Brain pericyte (primary cell): ENCODE data around the gene ZBTB7A.

ENCODE experiments used
- DNase-seq: peaks from one replicate; pipeline ENCODE4 v3.0.0-alpha.2; 2012; ENCODE audit warnings: low read depth, low spot score

Gene ZBTB7A

DNA sequence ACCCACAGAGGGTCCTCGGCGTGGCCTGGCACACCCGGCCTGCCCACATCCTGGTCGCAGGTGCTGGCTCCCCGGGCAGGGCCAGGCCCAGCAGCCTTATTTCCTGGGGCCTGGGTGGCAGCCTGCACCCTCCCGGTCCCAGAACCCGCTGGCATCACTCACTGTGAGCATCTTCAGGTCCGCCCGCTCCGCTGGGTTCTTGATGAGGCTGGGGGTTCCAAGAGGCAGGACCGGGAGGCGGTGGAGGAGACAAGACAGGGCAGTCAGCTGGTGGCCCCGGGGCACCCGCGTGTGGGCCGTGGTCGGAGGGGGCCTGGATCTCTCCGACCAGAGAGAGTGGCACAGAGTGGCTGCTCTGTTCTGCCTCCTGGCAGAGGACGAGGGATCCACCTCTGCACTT, 27.6 kb upstream of the ZBTB7A start:
- no peak for DNase-seq

DNA sequence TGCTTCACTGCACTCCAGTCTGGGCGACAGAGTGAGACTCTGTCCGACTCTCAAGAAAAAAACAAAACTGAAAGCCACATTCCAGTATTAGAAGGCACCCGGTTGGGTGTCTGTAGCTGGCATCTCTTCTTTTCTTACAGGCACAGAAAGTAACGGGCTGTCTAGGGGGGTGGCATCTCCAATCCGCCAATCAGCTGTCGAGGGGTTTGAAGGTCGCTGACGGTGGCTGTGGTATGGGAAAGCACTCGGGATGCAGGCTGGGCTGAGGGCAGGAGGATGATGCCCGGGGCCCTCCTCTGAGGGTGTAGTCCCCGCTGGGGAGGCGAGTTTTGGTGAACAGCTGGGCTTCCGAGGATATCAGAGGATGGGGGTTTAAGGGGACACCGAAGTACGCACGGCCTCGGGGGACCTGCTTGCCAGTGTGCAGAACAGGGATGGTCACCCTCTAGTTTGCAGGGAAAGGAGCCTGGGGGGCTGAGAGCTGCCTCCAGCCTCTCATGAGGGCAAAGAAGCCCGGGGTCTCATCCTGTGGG, 27.0 kb upstream of the ZBTB7A start:
- DNase-seq: no peak

DNA sequence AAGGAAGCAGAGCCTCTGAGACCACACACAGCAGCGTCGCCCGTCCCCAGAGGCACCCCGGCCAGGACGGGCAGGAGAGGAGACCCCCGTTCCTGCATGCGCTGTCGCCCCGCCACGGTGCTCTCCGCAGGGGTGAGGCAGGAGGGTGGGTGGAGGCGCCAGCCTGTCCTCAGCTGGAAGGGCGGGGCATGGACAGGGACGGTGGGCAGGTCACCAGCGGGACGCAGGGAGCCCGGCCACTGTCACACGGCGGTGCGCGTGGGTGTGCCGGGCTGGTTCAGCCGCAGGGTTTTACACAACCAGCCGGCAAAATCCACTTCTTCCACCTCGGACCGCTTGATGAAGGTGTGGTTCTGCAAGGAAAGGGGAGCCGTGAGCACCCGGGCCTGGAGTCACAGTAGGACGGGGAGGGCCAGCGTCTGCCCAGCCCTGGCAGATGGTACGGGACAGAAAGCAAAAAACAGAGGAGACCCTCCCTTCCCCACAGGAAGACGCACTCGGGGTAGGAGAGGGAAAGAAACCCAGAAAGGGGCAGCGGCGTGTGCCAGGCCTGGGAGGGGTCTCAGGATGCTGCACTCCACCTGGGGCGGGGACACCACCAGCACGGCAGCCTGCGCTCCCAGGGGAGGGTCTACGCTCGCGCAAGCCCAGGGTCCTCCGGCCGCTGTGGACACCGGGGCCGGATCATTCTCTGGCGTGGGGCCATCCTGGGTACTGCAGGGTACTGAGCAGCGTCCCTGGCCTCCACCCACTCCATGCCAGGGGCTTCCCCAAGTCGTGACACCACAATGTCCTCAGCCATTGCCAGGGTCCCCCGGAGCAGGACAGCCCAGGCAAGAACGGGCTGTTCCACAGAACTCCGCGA, 23.9 kb upstream of the ZBTB7A start:
- DNase-seq: no peak

- no peak for DNase-seq
Observed at GRCh38 chr19:4089946-4090345, 23.2 kb upstream of the ZBTB7A start.

GRCh38 chr19:4089400-4089908, 22.8 kb upstream of the ZBTB7A start:
- DNase-seq: no peak

GRCh38 chr19:4088975-4089374, 22.3 kb upstream of the ZBTB7A start:
- no peak for DNase-seq

- no peak for DNase-seq
Observed at GRCh38 chr19:4087787-4088679, 21.3 kb upstream of the ZBTB7A start.

DNA sequence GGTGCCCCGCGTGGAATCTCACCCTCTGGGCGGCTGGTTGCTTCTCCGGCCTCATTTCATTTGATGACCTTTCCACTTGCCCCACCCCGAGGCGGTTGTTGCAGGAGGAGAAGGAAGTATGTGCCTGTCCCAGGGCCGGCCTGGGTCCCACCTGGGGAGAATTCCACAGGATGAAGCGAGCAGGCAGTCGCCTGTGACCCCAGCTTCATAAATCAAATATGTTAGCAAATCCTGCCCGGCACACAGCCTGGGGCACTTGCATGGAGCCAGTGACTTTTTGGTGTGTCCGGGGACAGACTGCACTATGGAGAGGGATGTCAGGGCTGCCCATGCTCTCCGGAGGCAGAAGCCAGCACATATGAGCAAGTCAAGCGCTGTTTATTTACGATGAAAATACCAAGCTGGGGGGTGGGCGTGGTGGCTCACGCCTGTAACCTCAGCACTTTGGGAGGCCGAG, 19.7 kb upstream of the ZBTB7A start:
- no peak for DNase-seq

DNA sequence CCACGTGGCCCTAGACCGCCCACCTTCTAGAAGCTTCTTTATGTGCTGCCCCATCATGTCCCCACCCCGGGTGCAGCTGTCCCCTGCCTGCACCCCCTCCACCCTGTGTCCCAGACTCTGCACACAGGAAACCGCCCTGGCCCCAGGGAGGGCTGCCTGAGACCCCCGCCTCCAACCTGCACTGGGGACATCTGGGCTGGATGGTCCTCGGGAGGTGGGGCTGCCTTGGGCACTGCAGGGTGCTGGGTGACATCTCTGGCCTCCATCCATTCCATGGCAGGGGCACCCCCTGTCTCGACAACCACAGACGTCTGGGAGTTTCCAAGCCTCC, 17.8 kb upstream of the ZBTB7A start:
- no peak for DNase-seq

DNA sequence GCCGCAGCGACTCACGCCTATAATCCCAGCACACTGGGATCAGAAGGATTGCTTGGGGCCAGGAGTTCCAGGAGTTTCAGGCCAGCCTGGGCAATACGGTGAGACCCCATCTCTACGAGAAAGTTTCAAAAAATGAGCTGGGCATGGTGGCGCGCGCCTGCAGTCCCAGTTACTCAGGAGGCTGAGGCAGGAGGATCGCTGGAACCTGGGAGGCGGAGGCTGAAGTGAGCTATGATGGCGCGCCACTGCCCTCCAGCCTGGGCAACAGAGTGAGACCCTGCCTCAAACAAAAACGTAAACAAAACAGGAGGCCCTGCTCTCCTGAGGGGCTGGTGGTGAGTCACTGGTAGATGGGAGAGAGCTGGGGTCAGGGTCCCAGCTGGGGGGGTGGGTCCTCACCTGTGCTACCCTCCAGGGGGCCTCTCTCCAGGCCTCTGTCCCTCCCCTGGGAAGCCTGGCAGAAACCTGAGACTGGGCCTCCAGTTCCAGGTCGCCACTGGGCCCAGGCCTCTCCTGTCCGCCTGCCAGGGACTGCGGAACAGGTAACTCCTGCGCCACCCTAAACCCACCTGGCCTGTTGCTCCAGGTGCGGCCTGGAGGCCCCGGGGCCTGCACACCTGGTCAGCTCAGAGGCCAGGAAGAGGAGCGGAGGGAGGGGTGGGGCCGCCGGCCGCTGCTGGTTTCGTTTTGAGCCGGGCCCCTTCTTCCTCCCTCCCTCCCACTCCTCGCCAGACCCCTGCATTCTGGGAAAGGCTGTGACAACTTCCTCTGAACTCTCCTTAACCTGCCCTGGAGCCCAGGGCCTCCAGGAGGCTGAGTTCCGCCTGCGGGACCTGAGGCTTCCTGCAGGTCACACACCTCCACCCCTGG, 17.2 kb upstream of the ZBTB7A start:
- DNase-seq: no peak

- DNase-seq: no peak
Observed at GRCh38 chr19:4082172-4082571, 15.5 kb upstream of the ZBTB7A start.

GRCh38 chr19:4081441-4082129, 14.9 kb upstream of the ZBTB7A start:
- DNase-seq: no peak

GRCh38 chr19:4080473-4080872, 13.8 kb upstream of the ZBTB7A start:
- no peak for DNase-seq

DNA sequence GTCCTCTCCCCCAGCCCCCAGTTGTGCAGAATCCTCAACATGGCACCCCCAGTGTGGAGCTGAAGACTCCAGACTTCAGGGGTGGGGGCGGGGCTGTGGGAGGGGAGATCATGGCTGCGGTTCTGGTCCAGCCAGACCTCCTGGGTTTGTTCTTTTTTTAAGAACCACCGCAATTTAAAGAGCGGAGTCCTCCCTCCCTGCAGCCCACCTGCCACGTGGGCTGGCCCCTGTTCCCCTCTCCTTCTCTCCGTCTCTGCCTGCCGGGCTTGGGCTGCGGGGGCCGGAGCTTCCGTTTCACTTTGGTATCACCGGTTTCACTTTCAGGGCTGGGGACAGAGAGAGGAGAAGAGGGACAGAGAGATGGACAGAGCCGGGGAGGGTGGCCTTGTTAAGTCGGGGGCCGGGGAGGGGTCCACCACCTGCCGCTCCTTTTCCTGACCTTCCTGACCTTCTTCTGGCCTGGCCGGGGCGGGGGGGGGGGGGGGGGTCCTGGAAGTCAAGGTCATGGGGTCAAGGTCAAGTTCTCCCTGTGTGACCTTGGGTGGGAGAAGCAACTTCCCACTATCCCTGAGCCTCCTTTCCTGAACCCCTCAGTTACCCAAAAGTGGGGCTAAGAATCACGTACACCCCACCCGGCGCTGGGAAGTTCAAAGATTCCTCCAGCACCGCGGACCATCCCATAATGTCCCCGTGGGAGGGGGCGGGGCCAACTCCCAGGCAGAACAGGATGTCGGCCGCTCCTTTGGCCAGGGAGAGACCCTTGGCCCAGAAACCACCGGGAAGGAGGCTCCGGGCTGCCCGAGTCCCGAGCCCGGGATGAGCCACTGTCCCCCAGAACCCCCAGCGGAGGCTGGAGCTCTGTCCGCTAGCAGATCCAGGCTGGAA, 11.3 kb upstream of the ZBTB7A start:
- no peak for DNase-seq

DNA sequence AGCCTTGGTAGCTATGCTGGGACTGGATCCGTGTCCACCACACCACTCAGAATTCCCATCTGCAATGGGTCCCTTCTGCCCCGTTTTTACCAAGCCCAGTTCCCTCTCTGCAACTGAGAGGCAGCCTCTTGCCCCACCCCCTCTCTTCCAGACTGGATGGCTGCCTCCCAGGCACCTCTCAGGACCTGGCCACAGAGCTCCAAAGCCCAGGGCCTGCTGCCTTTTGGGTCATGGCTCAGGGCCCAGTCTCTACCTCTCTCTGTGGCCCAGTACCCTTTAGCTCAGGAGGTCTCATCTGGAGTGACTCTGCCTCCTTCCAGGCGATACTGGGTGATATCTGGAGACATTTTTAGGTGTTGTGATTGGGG, 10.3 kb upstream of the ZBTB7A start:
- DNase-seq: no peak

DNA sequence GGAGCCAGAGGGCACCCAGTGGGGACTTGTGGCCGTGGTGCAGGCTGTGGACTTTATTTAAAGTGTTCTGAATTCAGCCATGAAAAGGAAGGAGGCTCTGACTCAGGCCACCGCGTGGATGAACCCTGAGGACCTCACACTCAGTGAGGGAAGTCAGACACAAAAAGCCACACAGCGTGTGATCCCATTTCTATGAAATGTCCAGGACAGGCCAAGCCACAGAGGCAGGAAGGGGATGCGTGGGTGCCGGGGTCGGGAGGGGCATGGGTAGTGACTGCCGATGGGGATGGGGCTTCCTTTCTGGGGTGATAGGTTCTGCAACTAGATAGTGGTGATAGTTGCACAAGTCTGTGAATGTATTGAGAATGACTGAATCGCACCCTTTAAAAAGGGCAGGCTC, 8.7 kb upstream of the ZBTB7A start:
- no peak for DNase-seq

DNA sequence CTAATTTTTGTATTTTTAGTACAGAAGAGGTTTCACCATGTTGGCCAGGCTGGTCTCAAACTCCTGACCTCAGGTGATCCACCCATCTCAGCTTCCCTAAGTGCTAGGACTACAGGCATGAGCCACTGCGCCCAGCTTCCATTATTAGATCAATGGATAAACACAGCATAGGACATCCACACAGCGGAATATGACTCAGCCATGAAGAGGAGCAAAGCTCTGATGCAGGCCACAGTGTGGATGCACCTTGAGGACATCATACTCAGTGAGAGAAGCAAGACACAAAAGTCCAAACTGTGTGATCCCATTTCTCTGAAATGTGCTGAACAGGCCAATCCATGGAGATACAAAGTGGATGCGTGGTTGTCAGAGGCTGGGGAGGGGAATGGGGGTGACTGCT, 4.9 kb upstream of the ZBTB7A start:
- no peak for DNase-seq

GRCh38 chr19:4069331-4069959, 2.7 kb upstream of the ZBTB7A start:
- DNase-seq: no peak
